CD1c-positive myeloid dendritic cell (primary cell): Measurements from ENCODE around the gene KCNIP1.
A peak's percentile ranks its signal among the peaks of the same experiment; 100 is the strongest.

Source experiments
- DNase-seq: peaks from one replicate; pipeline ENCODE4 v3.0.0-alpha.2; 2016; ENCODE audit errors: extremely low spot score

KCNIP1 gene

GRCh38 chr5:170483701-170484458 lies 19.9 kb upstream of the KCNIP1 start:
- peak; percentile 61 for DNase-seq

- no peak for DNase-seq
Observed at GRCh38 chr5:170484459-170484831, 19.4 kb upstream of the KCNIP1 start.

- peak; percentile 23 for DNase-seq
Observed at GRCh38 chr5:170484847-170485615, 18.8 kb upstream of the KCNIP1 start.

GRCh38 chr5:170485616-170485911 lies 18.3 kb upstream of the KCNIP1 start:
- DNase-seq: no peak

GRCh38 chr5:170486371-170486770 lies 17.4 kb upstream of the KCNIP1 start:
- DNase-seq: no peak

- DNase-seq: no peak
Observed at GRCh38 chr5:170488570-170488969, 15.2 kb upstream of the KCNIP1 start.

- no peak for DNase-seq
Observed at GRCh38 chr5:170489199-170489598, 14.6 kb upstream of the KCNIP1 start.

GRCh38 chr5:170490381-170490780 lies 13.4 kb upstream of the KCNIP1 start:
- no peak for DNase-seq

- peak; percentile 86 for DNase-seq
Observed at GRCh38 chr5:170491479-170491878, 12.3 kb upstream of the KCNIP1 start.

GRCh38 chr5:170493028-170493820 lies 10.6 kb upstream of the KCNIP1 start:
- no peak for DNase-seq

GRCh38 chr5:170494041-170494440 lies 9.8 kb upstream of the KCNIP1 start:
- DNase-seq: no peak

- no peak for DNase-seq
Observed at GRCh38 chr5:170495825-170496661, 7.8 kb upstream of the KCNIP1 start.

GRCh38 chr5:170496662-170497028 lies 7.2 kb upstream of the KCNIP1 start:
- DNase-seq: no peak

GRCh38 chr5:170497311-170498038 lies 6.3 kb upstream of the KCNIP1 start:
- peak; percentile 34 for DNase-seq

- no peak for DNase-seq
Observed at GRCh38 chr5:170498811-170499351, 4.9 kb upstream of the KCNIP1 start.

GRCh38 chr5:170499621-170500020 lies 4.2 kb upstream of the KCNIP1 start:
- DNase-seq: no peak

GRCh38 chr5:170501361-170501760 lies 2.5 kb upstream of the KCNIP1 start:
- DNase-seq: no peak

- DNase-seq: no peak
Observed at GRCh38 chr5:170501931-170502330, 1.9 kb upstream of the KCNIP1 start.

- no peak for DNase-seq
Observed at GRCh38 chr5:170504616-170505266, 921 bp downstream of the KCNIP1 start.

GRCh38 chr5:170508036-170508435 lies 4.2 kb downstream of the KCNIP1 start:
- no peak for DNase-seq
